B cell (primary cell): Measurements from ENCODE around the gene SYT17. TPM values are rescaled to one million over a fixed set of nuclear protein-coding genes. Genes with fewer than 3 reads are reported as not detected.
A peak's percentile ranks its signal among the peaks of the same experiment; 100 is the strongest.

Experiments used
- ATAC-seq: fragments of 200-7000 bp; cut with Tn5 transposase; one replicate; pipeline ENCODE4 v1.10.0; 2021; ENCODE audit warnings: low read depth, mild to moderate bottlenecking, moderate number of reproducible peaks, moderate library complexity
- CTCF ChIA-PET: fragments of 350-600 bp; sonication (Branson Sonifier 250); formaldehyde crosslinking; loops from one replicate; lab custom pipeline; 2021; ENCODE audit warnings: antibody characterized with exemption, inconsistent platforms; lab: Charles Lee
- POLR2A ChIA-PET: fragments of 350-600 bp; sonication (Branson Sonifier 250); formaldehyde crosslinking; loops from one replicate; lab custom pipeline; 2021; ENCODE audit warnings: antibody characterized with exemption; lab: Charles Lee
- DNase-seq: peaks from one replicate; pipeline ENCODE4 v3.0.0; 2013
- H2AFZ ChIP-seq: 2 replicates; pipeline ENCODE4 v1.6.1; 2012; ENCODE audit warnings: mild to moderate bottlenecking, low read depth, low read length; ENCODE audit not compliant: insufficient read depth, poor library complexity, severe bottlenecking
- H3K27ac ChIP-seq, 2 donors: 1 replicate in 1 of 2; 2 replicates in 1 of 2; pipeline ENCODE4 v1.5.1; 2012 to 2013; ENCODE audit warnings: low read length in 2 of 2, mild to moderate bottlenecking in 2 of 2, moderate library complexity in 1 of 2
- H3K27me3 ChIP-seq, 4 experiments: fragments of 200-600 bp in 1 of 4; sonication (generic) in 1 of 4; replicated peaks in 1 of 4; 1 replicate in 2 of 4; 2 replicates in 2 of 4; pipeline versions ENCODE4 v1.6.1 to v1.7.0; 2013 to 2016; ENCODE audit warnings: low read length in 3 of 4, mild to moderate bottlenecking in 2 of 4, mixed read lengths in 1 of 4, moderate library complexity in 1 of 4; ENCODE audit not compliant: insufficient read depth in 4 of 4, control insufficient read depth in 3 of 4; ENCODE audit errors: control extremely low read depth in 1 of 4
- H3K36me3 ChIP-seq, 2 experiments: replicated peaks in 1 of 2; 1 replicate in 1 of 2; 2 replicates in 1 of 2; pipeline versions ENCODE4 v1.6.1 to v1.7.1; 2013; ENCODE audit warnings: low read length in 1 of 2; ENCODE audit not compliant: insufficient read depth in 2 of 2, control insufficient read depth in 1 of 2; ENCODE audit errors: control extremely low read depth in 1 of 2, extremely low read depth in 1 of 2
- H3K4me1 ChIP-seq, 2 donors: fragments of 200-600 bp in 1 of 2; sonication (generic) in 1 of 2; 1 replicate in 1 of 2; 2 replicates in 1 of 2; pipeline versions ENCODE4 v1.5.1 to v1.6.1; 2013 to 2017; ENCODE audit warnings: low read length in 2 of 2; ENCODE audit not compliant: control insufficient read depth in 2 of 2, insufficient read depth in 2 of 2
- H3K4me2 ChIP-seq: replicated peaks from 2 replicates; pipeline ENCODE3; 2012; ENCODE audit warnings: mild to moderate bottlenecking, low read depth, low read length; ENCODE audit not compliant: poor library complexity, severe bottlenecking
- H3K4me3 ChIP-seq, 5 experiments: fragments of 200-600 bp in 1 of 5; sonication (generic) in 1 of 5; 1 replicate in 3 of 5; 2 replicates in 2 of 5; pipeline versions ENCODE4 v1.5.1 to v1.7.0; 2011 to 2016; ENCODE audit warnings: low read length in 4 of 5, mild to moderate bottlenecking in 4 of 5, low read depth in 2 of 5, control low read depth in 1 of 5, moderate library complexity in 1 of 5; ENCODE audit not compliant: insufficient read depth in 1 of 5; ENCODE audit errors: control extremely low read depth in 1 of 5, extremely low read depth in 1 of 5
- H3K79me2 ChIP-seq: fragments of 200-600 bp; sonication (generic); one replicate; pipeline ENCODE4 v1.6.0; 2016; ENCODE audit warnings: low read length; ENCODE audit not compliant: control insufficient read depth, insufficient read depth
- H3K9ac ChIP-seq: fragments of 200-600 bp; sonication (generic); 2 replicates; pipeline ENCODE4 v1.6.1; 2017; ENCODE audit warnings: mild to moderate bottlenecking, low read length, moderate library complexity
- H3K9me3 ChIP-seq, 3 donors: one replicate each; pipeline versions ENCODE4 v1.6.1 to v1.7.1; 2013; ENCODE audit warnings: low read length in 2 of 3; ENCODE audit not compliant: control insufficient read depth in 2 of 3, insufficient read depth in 1 of 3; ENCODE audit errors: control extremely low read depth in 1 of 3
- H4K20me1 ChIP-seq: 2 replicates; pipeline ENCODE4 v1.6.0; 2012; ENCODE audit warnings: mild to moderate bottlenecking, low read length; ENCODE audit not compliant: insufficient read depth, control insufficient read depth, poor library complexity, severe bottlenecking
- H3K27ac Mint-ChIP-seq: one replicate; pipeline ENCODE4 v1.8.0; 2021; ENCODE audit warnings: mixed read lengths
- H3K27me3 Mint-ChIP-seq: one replicate; pipeline ENCODE4 v1.8.0; 2021; ENCODE audit warnings: mixed read lengths
- H3K4me1 Mint-ChIP-seq: one replicate; pipeline ENCODE4 v1.8.0; 2021; ENCODE audit warnings: mixed read lengths
- H3K4me3 Mint-ChIP-seq: one replicate; pipeline ENCODE4 v1.8.0; 2021; ENCODE audit warnings: mixed read lengths
- H3K9me3 Mint-ChIP-seq: one replicate; pipeline ENCODE4 v1.8.0; 2022; ENCODE audit warnings: mixed read lengths; ENCODE audit not compliant: insufficient read depth
- EZH2 ChIP-seq: IDR thresholded peaks from 2 replicates; pipeline ENCODE4 v1.6.1; 2012; ENCODE audit warnings: borderline replicate concordance, low read depth, mild to moderate bottlenecking, moderate library complexity, low read length; ENCODE audit not compliant: insufficient read depth, poor library complexity, severe bottlenecking
- WGBS: methylation state at CpG from one replicate; pipeline ENCODE4 v1.1.5; 2013; ENCODE audit warnings: missing lambda C conversion rate; ENCODE audit not compliant: insufficient coverage; 5-methylcytosine and 5-hydroxymethylcytosine counted together
- intact Hi-C: fragments of 100-400 bp; cut with micrococcal nuclease; formaldehyde crosslinking; loops from one replicate; pipeline ENCODE4 v1.10.0; 2022
- polyA plus RNA-seq: library from polyadenylated mRNA; depleted of rRNA; stranded (reverse); fragments of >200 nt; gene quantifications from 2 replicates; pipeline ENCODE4 v1.2.3, GENCODE V29; 2012
- total RNA-seq, 2 donors: library from RNA; stranded (reverse); fragments of 120-200 nt in 1 of 2; gene quantifications; 1 replicate in 1 of 2; 2 replicates in 1 of 2; pipeline versions ENCODE4 v1.2.3 to v1.2.4, GENCODE V29; 2013 to 2022
- TF ChIP-seq, protein P1 (sequence below): fragments of 200-600 bp; IDR thresholded peaks from one replicate; pipeline ENCODE4 v1.8.0; 2022; ENCODE audit warnings: antibody characterized with exemption, mild to moderate bottlenecking

The SYT17 gene
- total and polyA plus RNA-seq, 2 donors (not counting 1 experiment from before 2014, with no cell fraction given): 24.9 to 27.7 TPM

DNA sequence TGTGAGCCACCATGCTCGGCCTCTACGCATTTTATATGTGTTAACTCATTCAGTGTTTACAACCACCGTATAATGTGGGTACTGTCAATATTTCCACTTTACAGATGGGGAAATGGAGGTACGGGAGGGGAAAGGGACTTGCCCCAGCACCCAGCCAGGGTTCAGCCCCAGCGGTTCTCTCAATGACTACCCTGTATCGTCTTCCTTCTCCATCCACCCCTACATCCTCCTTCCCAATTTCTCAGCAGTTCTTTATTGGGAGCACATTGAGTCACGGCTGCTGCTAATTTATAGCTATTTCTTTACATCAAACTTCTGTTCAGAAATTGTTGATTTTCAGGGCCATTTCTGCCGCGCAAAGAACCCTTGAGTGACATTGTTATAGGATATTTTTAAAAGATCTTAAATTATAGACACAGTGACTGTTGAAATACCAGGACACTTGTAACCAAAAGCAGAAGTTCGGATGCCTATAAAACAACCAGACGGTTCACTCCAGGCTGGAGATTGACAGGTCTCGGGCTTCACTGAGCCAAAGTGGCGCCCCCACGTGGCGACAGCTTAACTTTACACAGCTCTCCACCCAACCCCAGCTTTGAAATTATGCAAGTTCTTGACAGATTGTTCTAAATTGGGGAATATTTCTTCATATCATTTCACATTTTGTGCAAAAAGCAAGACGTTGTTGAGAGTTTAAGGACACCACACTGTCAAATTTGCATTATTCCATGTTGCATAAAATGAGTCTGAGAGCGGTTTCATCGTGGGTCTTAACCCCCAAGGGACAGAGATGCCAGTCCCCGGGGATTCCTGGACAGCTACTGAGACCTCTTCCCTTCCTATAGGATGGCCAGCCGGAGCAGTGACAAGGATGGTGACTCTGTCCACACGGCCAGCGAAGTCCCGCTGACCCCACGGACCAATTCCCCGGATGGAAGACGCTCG is 11.8 kb downstream of the SYT17 start:
- Histone ChIP-seq H3K4me3 (no peak overlapping the region), H3K4me1 (peaks cover 0 to 9% of the 10 kb centered on the region in 2 donors), H3K27me3 (no peaks in the 10 kb centered on the region), H4K20me1 (no peaks in the 10 kb centered on the region), H3K79me2 (no peaks in the 10 kb centered on the region), H2AFZ (no peak overlapping the region), H3K9me3 (peaks cover 0 to 4% (median 0%) of the 10 kb centered on the region in 3 donors), H3K27ac (no peak overlapping the region), H3K9ac (no peak overlapping the region), H3K36me3 (no peaks in the 10 kb centered on the region), H3K4me2 (peak overlapping the region; percentile 17)
- ChIA-PET CTCF (interaction anchor here (0.8 to 5.8 kb wide), 13 partner anchors 9 to 196 kb away, joined by 3 to 31 read pairs (median 3); no protein-coding TSS in a partner anchor), POLR2A (no interaction called here)
- Mint-ChIP-seq H3K27ac (no peak overlapping the region), H3K27me3 (no peaks in the 10 kb centered on the region), H3K4me3 (no peak overlapping the region), H3K9me3 (no peaks in the 10 kb centered on the region), H3K4me1 (peaks cover 9% of the 10 kb centered on the region)
- WGBS: 70% methylated on average over 10 of the region's 27 CpGs
- intact Hi-C loops: loop anchor here (2.0 kb wide), 1 partner anchor 93 kb away; no protein-coding TSS in a partner anchor
- ATAC-seq (peak; percentile 66), DNase-seq (peak; percentile 69)
- no peak for TF ChIP-seq EZH2
- TF ChIP-seq, protein P1, sequence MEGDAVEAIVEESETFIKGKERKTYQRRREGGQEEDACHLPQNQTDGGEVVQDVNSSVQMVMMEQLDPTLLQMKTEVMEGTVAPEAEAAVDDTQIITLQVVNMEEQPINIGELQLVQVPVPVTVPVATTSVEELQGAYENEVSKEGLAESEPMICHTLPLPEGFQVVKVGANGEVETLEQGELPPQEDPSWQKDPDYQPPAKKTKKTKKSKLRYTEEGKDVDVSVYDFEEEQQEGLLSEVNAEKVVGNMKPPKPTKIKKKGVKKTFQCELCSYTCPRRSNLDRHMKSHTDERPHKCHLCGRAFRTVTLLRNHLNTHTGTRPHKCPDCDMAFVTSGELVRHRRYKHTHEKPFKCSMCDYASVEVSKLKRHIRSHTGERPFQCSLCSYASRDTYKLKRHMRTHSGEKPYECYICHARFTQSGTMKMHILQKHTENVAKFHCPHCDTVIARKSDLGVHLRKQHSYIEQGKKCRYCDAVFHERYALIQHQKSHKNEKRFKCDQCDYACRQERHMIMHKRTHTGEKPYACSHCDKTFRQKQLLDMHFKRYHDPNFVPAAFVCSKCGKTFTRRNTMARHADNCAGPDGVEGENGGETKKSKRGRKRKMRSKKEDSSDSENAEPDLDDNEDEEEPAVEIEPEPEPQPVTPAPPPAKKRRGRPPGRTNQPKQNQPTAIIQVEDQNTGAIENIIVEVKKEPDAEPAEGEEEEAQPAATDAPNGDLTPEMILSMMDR: peak; percentile 78

DNA sequence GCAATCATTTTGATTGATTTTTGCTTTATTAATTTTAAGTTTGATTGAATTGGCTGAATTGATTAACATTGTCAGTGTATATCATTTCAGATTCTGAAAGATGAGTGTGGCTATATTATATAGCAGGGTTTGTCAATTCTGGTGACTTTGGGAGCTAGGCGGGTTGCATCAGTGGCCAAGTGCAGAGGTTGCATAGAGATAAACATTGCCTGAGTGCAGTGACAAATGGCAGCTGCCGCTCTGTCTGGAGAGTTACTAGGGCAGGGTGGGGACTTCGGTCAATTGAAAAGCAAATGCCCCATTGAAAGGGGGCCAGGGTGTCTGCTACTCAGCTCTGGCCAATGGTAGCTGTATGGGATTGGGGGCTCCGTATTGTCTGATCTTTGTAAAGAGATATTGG is 12.7 kb downstream of the SYT17 start:
- peaks cover 9% of the 10 kb centered on the region for H3K4me1 Mint-ChIP-seq
- ChIA-PET CTCF (interaction anchor here (1.9 to 5.8 kb wide), 2 partner anchors 33 to 95 kb away, joined by 9 to 31 read pairs; no protein-coding TSS in a partner anchor), POLR2A (no interaction called here)
- peaks cover 0 to 9% of the 10 kb centered on the region in 2 donors for H3K4me1 ChIP-seq
- no peak overlapping the region for H2AFZ ChIP-seq
- H4K20me1 ChIP-seq: no peaks in the 10 kb centered on the region
- TF ChIP-seq, protein P1: no peak
- no peak for TF ChIP-seq EZH2
- intact Hi-C loops: loop anchor here (2.0 kb wide), 1 partner anchor 94 kb away; no protein-coding TSS in a partner anchor
- no peaks in the 10 kb centered on the region for H3K79me2 ChIP-seq
- ATAC-seq (no peak), DNase-seq (no peak)
- H3K36me3 ChIP-seq: no peaks in the 10 kb centered on the region
- no peak overlapping the region for H3K4me2 ChIP-seq
- peaks cover 0 to 4% (median 0%) of the 10 kb centered on the region in 3 donors for H3K9me3 ChIP-seq
- H3K4me3 Mint-ChIP-seq: no peak overlapping the region
- no peaks in the 10 kb centered on the region for H3K27me3 ChIP-seq
- H3K27ac Mint-ChIP-seq: no peak overlapping the region
- no peak overlapping the region for H3K4me3 ChIP-seq
- H3K27ac ChIP-seq: no peak overlapping the region
- H3K9ac ChIP-seq: no peak overlapping the region
- 100% methylated on average over 3 of the region's 4 CpGs for WGBS
- no peaks in the 10 kb centered on the region for H3K9me3 Mint-ChIP-seq
- H3K27me3 Mint-ChIP-seq: no peaks in the 10 kb centered on the region
